ENCODE results near the gene TOP2B. TPM values are rescaled to one million over a fixed set of nuclear protein-coding genes. Genes with fewer than 3 reads are reported as not detected.

TOP2B gene
- total RNA-seq, 1 donor: 126 TPM

DNA sequence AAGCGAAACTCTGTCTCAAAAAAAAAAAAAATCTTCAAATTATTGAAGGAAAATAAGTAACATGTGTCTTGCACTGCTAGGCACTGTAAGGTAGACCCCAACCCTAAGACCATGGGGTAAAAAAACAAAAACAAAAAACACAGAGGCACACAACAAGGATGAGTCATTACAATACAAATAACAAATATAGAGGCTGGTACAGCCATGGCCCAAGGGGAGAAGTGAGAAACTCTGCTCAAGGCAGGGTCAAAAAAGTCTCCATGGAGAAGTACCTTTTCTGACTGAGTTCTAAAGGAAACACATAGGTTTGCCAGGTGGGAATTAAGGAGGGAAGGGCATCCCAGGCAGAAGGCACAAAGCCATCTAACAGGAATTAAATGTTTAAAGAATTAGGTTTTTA is 54.5 kb downstream of the TOP2B start:
- Histone ChIP-seq H3K4me3 (ENCODE audit: low read length) (no peak overlapping the region), H3K4me1 (ENCODE audit: insufficient read depth, low read length) (no peaks in the 10 kb centered on the region), H3K27me3 (ENCODE audit: insufficient read depth, low read length) (no peaks in the 10 kb centered on the region), H3K9me3 (ENCODE audit: low read depth, low read length) (no peaks in the 10 kb centered on the region)

- Histone ChIP-seq H3K27me3 (ENCODE audit: insufficient read depth, low read length) (no peaks in the 10 kb centered on the region), H3K4me1 (ENCODE audit: insufficient read depth, low read length) (peaks cover 8% of the 10 kb centered on the region), H3K9me3 (ENCODE audit: low read depth, low read length) (no peaks in the 10 kb centered on the region), H3K4me3 (ENCODE audit: low read length) (no peak overlapping the region)
Observed at GRCh38 chr3:25604107-25604805, 60.5 kb downstream of the TOP2B start.

GRCh38 chr3:25603703-25604102 is 61.0 kb downstream of the TOP2B start:
- peaks cover 8% of the 10 kb centered on the region for H3K4me1 ChIP-seq (ENCODE audit: insufficient read depth, low read length)
- no peak overlapping the region for H3K4me3 ChIP-seq (ENCODE audit: low read length)
- no peaks in the 10 kb centered on the region for H3K9me3 ChIP-seq (ENCODE audit: low read depth, low read length)

GRCh38 chr3:25597535-25598101 is 67.1 kb downstream of the TOP2B start:
- H3K4me3 ChIP-seq (ENCODE audit: low read length): no peak overlapping the region
- no peaks in the 10 kb centered on the region for H3K9me3 ChIP-seq (ENCODE audit: low read depth, low read length)
- H3K27me3 ChIP-seq (ENCODE audit: insufficient read depth, low read length): no peaks in the 10 kb centered on the region
- no peaks in the 10 kb centered on the region for H3K4me1 ChIP-seq (ENCODE audit: insufficient read depth, low read length)

More at GRCh38 chr3:25603703-25604102, 61.0 kb downstream of the TOP2B start:
- no peaks in the 10 kb centered on the region for H3K27me3 ChIP-seq (ENCODE audit: insufficient read depth, low read length)

DNA sequence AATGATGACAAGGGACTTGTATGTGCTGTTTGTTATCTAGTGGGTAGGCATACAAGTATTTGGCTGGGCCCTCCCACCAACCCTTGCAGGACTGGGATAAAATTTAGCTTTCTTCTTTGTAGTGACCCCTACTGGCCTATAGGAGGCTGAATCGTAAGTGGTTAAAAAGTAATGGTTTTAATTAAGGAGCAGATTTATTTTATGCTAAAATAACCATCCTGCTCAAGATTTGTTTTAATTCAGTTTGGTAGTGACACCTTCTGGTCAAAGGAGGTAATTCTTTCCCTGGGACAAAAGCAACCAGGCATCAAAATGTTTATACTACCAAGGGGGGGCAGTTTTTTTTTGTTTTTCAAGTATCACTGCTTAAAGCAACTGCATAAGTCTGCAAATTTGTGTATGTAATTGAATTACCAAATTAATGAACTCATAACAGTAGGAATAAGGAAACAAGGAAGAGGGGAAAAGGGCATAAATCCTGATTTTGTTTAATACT is 70.7 kb downstream of the TOP2B start:
- H3K9me3 ChIP-seq (ENCODE audit: low read depth, low read length): no peaks in the 10 kb centered on the region
- no peaks in the 10 kb centered on the region for H3K27me3 ChIP-seq (ENCODE audit: insufficient read depth, low read length)
- H3K4me3 ChIP-seq (ENCODE audit: low read length): no peak overlapping the region

GRCh38 chr3:25593001-25593400 is 71.7 kb downstream of the TOP2B start:
- Histone ChIP-seq H3K4me1 (ENCODE audit: insufficient read depth, low read length) (no peaks in the 10 kb centered on the region), H3K4me3 (ENCODE audit: low read length) (no peak overlapping the region), H3K9me3 (ENCODE audit: low read depth, low read length) (no peaks in the 10 kb centered on the region), H3K27me3 (ENCODE audit: insufficient read depth, low read length) (no peaks in the 10 kb centered on the region)

More for the DNA sequence above, 70.7 kb downstream of the TOP2B start:
- H3K4me1 ChIP-seq (ENCODE audit: insufficient read depth, low read length): no peaks in the 10 kb centered on the region

DNA sequence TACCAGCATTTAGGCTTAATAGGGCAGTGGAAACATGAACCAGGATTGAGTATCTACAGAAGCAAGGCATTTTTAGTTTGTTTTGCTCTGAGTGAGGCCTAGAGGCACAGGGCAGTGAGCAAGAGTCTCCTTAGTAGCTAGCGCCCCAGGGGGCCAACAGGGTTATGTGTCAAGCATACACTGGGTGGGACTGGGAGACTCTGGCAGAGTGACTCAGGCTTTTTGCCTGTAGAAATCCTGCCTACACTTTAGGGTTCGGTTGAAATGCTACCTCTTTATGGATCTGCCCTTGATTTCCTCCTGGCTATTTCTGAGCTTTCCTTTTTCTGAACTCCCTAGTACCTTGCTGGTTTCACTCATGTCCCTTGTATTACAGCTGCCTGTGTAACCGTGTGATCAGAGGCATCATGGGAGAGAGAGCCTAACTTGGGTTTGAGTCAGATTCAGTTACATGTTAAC is 72.2 kb downstream of the TOP2B start:
- Histone ChIP-seq H3K4me1 (ENCODE audit: insufficient read depth, low read length) (no peaks in the 10 kb centered on the region), H3K27me3 (ENCODE audit: insufficient read depth, low read length) (no peaks in the 10 kb centered on the region), H3K4me3 (ENCODE audit: low read length) (no peak overlapping the region), H3K9me3 (ENCODE audit: low read depth, low read length) (no peaks in the 10 kb centered on the region)

GRCh38 chr3:25589783-25590258 is 74.9 kb downstream of the TOP2B start:
- H3K4me1 ChIP-seq (ENCODE audit: insufficient read depth, low read length): no peaks in the 10 kb centered on the region
- no peaks in the 10 kb centered on the region for H3K27me3 ChIP-seq (ENCODE audit: insufficient read depth, low read length)
- H3K9me3 ChIP-seq (ENCODE audit: low read depth, low read length): no peaks in the 10 kb centered on the region
- no peak overlapping the region for H3K4me3 ChIP-seq (ENCODE audit: low read length)

- Histone ChIP-seq H3K27me3 (ENCODE audit: insufficient read depth, low read length) (no peaks in the 10 kb centered on the region), H3K9me3 (ENCODE audit: low read depth, low read length) (no peaks in the 10 kb centered on the region), H3K4me1 (ENCODE audit: insufficient read depth, low read length) (no peaks in the 10 kb centered on the region), H3K4me3 (ENCODE audit: low read length) (no peak overlapping the region)
Observed at GRCh38 chr3:25589104-25589782, 75.5 kb downstream of the TOP2B start.

DNA sequence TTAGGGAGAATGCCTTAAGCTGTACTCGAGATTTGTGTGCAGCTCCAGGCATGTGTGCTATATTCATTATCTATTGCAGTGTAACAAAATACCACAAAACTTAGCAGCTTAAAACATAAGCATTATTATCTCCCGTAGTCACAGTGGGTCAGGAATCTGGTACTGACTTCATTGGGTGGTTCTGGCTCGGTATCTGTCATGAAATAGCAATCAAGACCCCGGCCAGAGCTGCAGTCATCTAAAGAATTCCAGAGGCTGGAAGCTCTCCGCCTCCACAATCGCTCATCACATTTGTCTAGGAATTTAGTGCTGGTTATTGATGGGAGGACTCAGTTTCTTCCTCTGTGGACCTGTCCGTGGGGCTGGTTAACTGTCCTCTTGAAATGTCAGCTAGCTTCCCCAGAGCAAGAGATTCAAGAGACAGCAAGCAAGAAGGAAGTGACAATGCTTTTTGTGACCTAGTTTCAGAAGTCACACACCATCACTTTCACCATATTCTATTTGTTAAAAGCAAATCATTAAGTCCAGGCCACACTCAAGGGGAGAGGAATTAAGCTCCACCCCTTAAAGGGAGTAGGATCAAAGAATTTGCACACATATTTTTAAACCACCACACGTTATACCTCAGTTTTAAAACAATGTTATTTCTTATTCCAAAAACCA is 76.1 kb downstream of the TOP2B start:
- no peaks in the 10 kb centered on the region for H3K27me3 ChIP-seq (ENCODE audit: insufficient read depth, low read length)
- H3K9me3 ChIP-seq (ENCODE audit: low read depth, low read length): no peaks in the 10 kb centered on the region
- no peak overlapping the region for H3K4me3 ChIP-seq (ENCODE audit: low read length)
- H3K4me1 ChIP-seq (ENCODE audit: insufficient read depth, low read length): no peaks in the 10 kb centered on the region

DNA sequence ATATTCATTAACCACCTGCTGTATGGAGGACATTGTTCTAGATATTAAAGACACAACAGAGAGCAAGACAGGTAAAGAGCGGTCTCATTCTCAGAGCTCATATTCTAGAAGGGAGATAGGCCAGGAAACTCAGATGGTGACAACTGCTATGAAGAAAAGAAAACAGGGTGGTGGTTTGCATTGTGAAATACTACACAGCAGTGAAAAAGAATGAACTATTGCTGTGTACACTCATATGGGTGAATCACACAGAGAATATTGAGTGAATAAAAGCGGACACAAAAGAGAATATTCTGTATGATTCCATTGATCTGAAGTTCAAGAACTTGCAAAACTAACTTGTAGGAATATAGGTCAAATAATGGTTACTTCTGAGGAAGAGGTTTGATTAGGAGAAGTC is 76.7 kb downstream of the TOP2B start:
- Histone ChIP-seq H3K9me3 (ENCODE audit: low read depth, low read length) (no peaks in the 10 kb centered on the region), H3K27me3 (ENCODE audit: insufficient read depth, low read length) (no peaks in the 10 kb centered on the region), H3K4me1 (ENCODE audit: insufficient read depth, low read length) (no peaks in the 10 kb centered on the region), H3K4me3 (ENCODE audit: low read length) (no peak overlapping the region)

DNA sequence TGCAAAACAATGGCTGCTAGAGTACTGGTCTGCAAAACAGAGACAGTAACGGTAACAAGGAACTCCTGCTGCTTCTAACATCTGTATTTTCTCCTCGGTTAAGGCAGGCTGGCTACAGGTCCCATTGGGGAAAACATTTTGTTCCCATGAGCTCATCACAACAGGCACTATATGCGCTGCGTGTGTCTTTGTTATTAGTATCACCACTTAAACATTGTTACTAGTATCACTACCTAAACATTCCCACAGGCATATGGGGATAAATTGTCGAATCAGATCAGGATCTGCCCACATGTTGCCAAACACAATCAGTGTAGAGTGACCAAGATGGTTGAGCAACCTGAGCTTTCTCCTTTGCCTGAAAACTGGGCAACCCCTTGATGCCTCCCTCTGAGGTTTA is 77.2 kb downstream of the TOP2B start:
- Histone ChIP-seq H3K4me1 (ENCODE audit: insufficient read depth, low read length) (no peaks in the 10 kb centered on the region), H3K27me3 (ENCODE audit: insufficient read depth, low read length) (no peaks in the 10 kb centered on the region), H3K9me3 (ENCODE audit: low read depth, low read length) (no peaks in the 10 kb centered on the region), H3K4me3 (ENCODE audit: low read length) (no peak overlapping the region)

DNA sequence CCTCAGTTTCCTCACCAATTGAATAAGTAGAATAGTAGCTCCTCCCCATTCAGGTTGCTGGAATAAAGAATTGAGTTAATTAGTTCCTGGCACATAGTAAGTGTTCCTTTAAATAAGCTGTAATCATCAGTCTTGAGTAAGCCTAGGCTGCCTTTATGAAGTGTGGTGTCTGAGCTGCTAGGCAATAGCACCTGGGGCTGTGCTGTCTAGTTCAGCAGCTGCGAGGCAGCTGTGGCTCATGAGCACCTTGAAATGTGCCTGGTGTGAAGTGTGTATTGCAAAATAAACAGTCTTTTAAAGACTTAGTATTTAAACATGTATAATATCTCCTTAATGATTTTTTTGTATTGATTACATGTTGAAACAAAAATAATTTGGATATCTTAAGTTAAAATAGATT is 77.6 kb downstream of the TOP2B start:
- Histone ChIP-seq H3K4me1 (ENCODE audit: insufficient read depth, low read length) (no peaks in the 10 kb centered on the region), H3K4me3 (ENCODE audit: low read length) (no peak overlapping the region), H3K9me3 (ENCODE audit: low read depth, low read length) (no peaks in the 10 kb centered on the region), H3K27me3 (ENCODE audit: insufficient read depth, low read length) (no peaks in the 10 kb centered on the region)

- Histone ChIP-seq H3K27me3 (ENCODE audit: insufficient read depth, low read length) (no peaks in the 10 kb centered on the region), H3K9me3 (ENCODE audit: low read depth, low read length) (no peaks in the 10 kb centered on the region), H3K4me3 (ENCODE audit: low read length) (no peak overlapping the region), H3K4me1 (ENCODE audit: insufficient read depth, low read length) (no peaks in the 10 kb centered on the region)
Observed at GRCh38 chr3:25586553-25586952, 78.2 kb downstream of the TOP2B start.

- Histone ChIP-seq H3K4me1 (ENCODE audit: insufficient read depth, low read length) (no peaks in the 10 kb centered on the region), H3K4me3 (ENCODE audit: low read length) (no peak overlapping the region), H3K9me3 (ENCODE audit: low read depth, low read length) (no peaks in the 10 kb centered on the region), H3K27me3 (ENCODE audit: insufficient read depth, low read length) (no peaks in the 10 kb centered on the region)
Observed at GRCh38 chr3:25586167-25586505, 78.6 kb downstream of the TOP2B start.
